Stomach (tissue), 4 donors: Measurements from ENCODE around the gene GNA15.

Experiments
- EP300 ChIP-seq: sonication (generic); formaldehyde crosslinking; IDR thresholded peaks from one replicate; pipeline ENCODE4 v1.6.1; 2017; ENCODE audit warnings: antibody characterized with exemption
- POLR2A ChIP-seq, 4 donors: fragments of 450-650 bp; IDR thresholded peaks; one replicate each; pipeline ENCODE4 v1.6.1; 2016; ENCODE audit warnings: antibody characterized with exemption in 4 of 4, control low read depth in 2 of 4, mild to moderate bottlenecking in 1 of 4, moderate library complexity in 1 of 4
- POLR2AphosphoS5 ChIP-seq, 3 donors: sonication (generic); formaldehyde crosslinking; IDR thresholded peaks; one replicate each; pipeline ENCODE4 v1.6.1; 2016; ENCODE audit warnings: antibody characterized with exemption in 3 of 3
- TF ChIP-seq, protein P1 (sequence below), 7 experiments: fragments of 450-650 bp in 4 of 7; fragments of 200-600 bp in 3 of 7; sonication (generic) in 3 of 7; IDR thresholded peaks; one replicate each; pipeline ENCODE4 v1.5.1; 2016 to 2019; ENCODE audit warnings: antibody characterized with exemption in 7 of 7, control low read depth in 2 of 7, mild to moderate bottlenecking in 1 of 7

DNA sequence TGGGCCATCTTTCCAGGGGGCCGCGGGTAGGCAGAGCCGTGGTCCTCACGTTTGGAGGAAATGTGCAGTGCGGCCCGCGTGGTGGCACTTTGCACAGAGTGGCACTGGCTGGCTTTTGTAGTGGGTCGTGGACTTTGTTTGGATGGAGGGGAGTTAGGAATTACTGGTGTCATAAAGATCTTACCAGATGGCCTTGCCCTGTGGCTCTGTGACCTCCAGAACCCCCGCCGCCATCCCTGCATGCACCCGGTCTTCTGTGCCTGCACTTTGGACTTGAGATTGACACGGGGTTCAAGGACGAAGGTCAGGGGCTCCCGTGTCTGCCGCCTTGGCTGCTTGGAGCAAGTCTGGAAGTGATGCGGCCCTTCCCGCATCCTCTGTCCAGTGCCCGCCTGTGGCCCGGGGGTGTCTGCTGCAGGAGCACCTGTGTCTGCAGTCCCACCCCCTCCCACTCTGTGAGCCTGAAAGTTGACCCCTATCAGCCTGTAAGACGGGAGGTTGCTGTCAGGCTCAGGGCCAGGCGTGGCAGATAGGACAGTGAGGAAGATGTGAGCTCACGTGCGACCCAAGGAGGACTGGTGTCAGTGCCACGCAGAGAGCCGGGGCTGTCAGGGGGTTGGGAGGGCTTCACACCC, 39.4 kb upstream of the GNA15 start:
- TF ChIP-seq, protein P1, sequence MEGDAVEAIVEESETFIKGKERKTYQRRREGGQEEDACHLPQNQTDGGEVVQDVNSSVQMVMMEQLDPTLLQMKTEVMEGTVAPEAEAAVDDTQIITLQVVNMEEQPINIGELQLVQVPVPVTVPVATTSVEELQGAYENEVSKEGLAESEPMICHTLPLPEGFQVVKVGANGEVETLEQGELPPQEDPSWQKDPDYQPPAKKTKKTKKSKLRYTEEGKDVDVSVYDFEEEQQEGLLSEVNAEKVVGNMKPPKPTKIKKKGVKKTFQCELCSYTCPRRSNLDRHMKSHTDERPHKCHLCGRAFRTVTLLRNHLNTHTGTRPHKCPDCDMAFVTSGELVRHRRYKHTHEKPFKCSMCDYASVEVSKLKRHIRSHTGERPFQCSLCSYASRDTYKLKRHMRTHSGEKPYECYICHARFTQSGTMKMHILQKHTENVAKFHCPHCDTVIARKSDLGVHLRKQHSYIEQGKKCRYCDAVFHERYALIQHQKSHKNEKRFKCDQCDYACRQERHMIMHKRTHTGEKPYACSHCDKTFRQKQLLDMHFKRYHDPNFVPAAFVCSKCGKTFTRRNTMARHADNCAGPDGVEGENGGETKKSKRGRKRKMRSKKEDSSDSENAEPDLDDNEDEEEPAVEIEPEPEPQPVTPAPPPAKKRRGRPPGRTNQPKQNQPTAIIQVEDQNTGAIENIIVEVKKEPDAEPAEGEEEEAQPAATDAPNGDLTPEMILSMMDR (IDR thresholded peaks at IDR 0.05) = no peak
- no peak for TF ChIP-seq EP300
- TF ChIP-seq POLR2AphosphoS5 (IDR thresholded peaks at IDR 0.05) = no peak
- TF ChIP-seq POLR2A (IDR thresholded peaks at IDR 0.05) = no peak
